HG02759 (cell line): Measurements from ENCODE around the gene CLEC5A.
A peak's percentile ranks its signal among the peaks of the same experiment; 100 is the strongest.
"Not testable (repeated sequence)": the region's sequence is repeated elsewhere in the genome, so short reads cannot be mapped to it uniquely, and the experiment has no call there.

Experiments
- ATAC-seq: cut with Tn5 transposase; IDR thresholded peaks from one replicate; pipeline ENCODE4 v1.9.1; 2021; ENCODE audit warnings: mild to moderate bottlenecking, moderate library complexity; ENCODE audit not compliant: unreplicated experiment

CLEC5A gene

DNA sequence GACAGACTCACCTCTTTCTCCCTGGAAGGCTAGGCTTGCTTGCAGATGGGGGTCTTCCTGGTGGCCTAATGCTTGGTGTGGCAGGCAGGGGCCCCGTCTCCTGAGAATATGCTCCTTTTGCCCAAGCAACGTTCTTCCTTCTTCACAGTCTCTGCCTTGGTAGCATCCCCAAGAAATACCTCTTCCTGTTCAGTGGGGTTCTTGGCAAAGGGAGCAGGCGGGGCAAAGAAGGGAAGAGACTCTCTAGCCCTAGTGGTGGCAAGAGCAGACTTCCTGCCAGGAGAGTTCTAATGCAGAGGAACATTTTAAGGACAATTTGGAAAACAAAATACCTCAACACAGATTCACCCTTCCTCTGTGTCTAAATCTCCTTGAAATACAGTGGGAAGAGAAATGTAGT is at the start of gene CLEC5A:
Gene CLEC5A, minus strand, starts transcription at position 179 of the 400 bp plus-strand sequence. CDS start 682 bp downstream, outside the sequence.
- ATAC-seq: no peak

DNA sequence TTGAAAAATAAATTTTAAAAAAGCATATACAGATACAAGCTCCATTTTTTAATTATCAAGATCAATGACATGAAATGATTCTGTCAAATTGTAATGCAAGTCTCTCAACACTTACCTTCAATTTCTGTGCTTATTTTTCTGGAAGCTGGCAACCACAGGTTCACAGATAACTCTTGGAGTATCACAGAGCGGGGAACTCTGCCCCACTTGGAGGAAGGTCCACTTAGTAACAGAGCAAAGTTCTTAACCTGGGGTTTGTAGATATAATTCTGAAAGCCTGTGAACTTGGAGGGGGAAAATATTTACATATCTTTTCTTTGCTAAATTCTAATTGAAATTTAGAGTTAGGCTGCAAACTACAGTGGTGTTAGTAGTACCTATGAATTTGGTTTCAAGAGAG is 46.6 kb upstream of the CLEC5A start:
- ATAC-seq: no peak

DNA sequence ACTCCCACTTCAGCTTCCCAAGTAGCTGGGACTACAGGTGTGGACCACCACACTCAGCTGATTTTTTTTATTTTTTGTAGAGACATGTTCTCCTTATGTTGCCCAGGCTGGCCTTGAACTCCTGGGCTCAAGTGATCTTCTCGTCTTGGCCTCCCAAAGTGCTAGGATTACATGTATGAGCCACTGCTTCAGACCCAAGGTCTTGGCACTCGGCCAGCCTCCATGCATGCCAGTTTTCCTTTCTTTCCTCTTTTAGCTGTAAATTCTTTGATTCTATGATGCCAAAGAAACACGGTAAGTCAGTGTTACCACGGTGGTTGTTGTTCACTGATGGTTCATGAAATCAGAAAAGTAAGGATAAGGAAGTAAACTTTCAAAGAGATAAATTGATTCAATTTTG is 45.9 kb upstream of the CLEC5A start:
- ATAC-seq: no peak

DNA sequence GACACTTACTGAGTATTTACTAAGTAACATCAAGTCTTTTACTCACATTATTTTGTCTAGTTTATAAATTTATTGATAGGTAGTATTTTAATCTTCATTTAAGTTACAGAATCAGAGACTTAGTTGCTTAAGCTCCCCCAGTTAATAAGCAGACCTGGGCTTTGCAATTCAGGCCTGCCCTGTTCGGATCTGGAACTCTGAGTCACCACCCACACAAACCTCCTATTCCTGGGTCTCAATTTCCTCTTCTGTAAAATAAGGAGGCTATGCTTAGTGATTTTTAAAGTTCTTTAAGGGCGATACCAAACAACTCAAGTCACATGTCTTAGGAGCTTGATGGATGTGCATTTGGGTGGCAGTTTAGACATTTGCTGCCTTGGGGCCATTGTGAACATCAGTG is 45.4 kb upstream of the CLEC5A start:
- no peak for ATAC-seq

DNA sequence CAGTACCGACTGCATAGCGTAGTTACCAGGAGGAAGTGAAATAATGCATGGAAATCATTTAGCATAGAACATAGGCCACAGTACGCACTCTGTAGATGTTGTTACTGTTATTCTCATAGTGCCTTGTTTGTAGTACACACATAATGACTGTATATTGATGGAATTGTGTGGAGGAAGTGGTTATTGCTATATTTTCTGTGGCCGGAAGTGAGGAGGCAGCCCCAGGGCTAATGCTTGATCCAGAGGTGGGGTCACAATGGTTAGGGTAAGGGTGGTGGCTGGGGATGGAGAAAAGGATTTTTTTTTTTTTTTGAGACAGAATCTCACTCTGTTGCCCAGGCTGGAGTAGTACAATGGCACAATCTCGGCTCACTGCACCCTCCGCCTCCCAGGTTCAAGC is 44.4 kb upstream of the CLEC5A start:
- no peak for ATAC-seq

DNA sequence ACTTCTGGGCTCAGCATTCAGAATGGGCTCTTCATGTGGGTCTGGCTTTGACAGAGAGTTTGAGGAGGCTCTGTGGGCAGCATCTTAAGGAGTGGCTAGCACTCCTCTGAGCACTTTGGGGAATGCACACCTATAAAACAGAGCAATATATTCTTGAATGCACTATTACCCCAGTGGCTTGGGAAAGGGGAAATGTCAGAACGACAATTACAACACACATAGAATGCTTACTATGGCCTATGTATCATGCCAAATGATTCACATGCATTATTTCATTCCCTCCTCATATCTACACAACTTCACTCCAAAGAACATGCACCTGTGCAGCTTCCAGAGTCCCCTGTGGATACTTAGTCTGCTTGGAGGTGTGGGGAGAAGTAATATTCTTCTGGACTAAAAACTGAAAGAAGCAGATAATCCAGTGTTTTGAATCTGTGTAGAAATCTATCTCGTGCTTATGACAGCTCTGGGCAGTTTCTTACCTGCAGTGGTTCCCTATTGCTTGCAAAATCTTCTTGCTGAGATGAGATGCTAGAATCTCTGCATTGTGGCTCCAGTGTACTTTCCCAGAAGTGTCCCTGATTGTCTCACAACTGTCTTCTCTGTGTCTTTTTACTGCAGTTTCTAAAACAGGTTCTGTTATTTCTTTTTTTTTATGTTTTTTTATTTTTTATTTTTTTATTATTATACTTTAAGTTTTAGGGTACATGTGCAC is 43.4 kb upstream of the CLEC5A start:
- ATAC-seq: no peak

DNA sequence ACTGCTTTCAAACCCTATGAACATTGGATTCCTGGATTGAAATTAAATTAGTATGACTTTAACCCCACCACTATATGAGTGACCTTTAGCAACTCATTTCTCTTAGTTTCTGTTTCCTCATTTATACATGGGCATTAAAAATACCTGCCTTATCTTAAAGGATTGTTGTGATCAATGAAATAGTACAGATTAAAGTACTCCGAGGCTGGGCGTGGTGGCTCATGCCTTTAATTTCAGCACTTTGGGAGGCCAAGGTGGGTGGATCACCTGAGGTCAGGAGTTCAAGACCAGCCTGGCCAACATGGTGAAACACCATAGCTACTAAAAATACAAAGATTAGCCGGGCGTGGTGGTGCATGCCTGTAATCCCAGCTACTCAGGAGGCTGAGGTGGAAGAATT is 41.0 kb upstream of the CLEC5A start:
- ATAC-seq: not testable (repeated sequence)

DNA sequence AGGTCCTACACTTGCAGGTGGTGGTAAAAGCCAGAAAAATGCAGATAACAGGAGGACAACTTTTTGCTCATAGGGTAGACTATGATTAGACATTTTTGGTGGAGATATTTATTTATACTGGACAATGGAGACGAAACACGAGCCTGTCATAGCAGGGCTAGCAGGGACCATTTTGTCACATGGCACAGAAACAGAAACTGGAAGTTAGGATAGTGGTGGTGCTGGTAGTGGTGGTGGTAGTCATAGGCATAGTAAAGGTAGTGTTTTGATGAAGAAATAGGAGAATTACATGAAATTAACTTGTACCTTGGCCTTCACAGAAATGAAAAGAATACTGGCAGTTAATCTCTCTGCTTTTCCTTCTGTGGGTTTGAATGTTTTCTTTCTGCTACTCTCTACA is 40.1 kb upstream of the CLEC5A start:
- ATAC-seq: no peak

DNA sequence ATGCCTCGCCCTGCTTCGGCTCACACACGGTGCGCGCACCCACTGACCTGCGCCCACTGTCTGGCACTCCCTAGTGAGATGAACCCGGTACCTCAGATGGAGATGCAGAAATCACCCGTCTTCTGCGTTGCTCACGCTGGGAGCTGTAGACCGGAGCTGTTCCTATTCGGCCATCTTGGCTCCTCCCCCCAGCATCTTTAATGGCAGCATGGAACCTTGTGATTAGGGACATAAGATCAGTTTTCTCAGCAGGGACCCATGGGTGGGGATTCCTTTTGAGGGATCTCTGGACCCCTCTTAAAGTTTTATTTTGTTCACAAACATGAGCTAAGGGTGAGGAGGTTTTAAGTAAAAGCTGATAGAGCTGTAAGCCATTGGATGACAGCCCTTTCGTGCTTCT is 39.2 kb upstream of the CLEC5A start:
- not testable (repeated sequence) for ATAC-seq

DNA sequence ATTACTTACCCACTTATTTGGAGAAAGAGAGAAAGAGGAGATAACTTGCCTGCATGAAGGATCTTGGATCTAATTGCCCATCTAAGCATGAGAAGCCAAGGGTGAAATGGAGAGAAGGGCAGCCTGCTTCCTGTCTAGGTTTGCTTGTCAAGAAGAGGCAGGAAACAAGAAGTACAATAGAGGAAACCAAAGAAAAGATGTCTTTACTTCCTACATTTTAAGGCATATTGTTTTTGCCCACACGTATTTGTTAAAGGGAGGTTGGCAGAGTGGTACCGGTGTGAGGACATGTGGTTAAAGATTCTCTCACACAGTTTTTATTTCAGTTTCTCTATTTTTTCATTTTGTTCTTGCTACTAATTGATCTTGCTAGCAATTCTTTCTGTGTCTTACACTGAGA is 32.8 kb upstream of the CLEC5A start:
- no peak for ATAC-seq

DNA sequence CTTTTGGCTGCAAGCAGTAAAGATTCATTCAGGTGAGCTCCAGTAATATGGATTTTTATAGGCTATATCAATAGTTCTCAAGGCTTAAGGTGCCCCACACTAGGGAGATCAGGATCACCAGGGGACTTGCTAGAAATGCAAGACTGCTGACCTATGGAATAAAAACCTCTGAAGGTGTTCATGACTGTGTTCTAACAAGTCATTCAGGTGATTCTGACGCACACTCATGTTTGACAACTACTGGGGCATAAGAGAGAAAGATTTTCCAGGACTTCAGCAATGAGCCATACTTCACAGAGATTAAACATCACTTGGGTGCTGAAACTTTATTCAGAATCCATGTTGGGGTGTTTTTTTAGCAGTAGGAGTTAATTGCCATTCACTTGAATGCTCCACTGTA is 31.6 kb upstream of the CLEC5A start:
- ATAC-seq: no peak

DNA sequence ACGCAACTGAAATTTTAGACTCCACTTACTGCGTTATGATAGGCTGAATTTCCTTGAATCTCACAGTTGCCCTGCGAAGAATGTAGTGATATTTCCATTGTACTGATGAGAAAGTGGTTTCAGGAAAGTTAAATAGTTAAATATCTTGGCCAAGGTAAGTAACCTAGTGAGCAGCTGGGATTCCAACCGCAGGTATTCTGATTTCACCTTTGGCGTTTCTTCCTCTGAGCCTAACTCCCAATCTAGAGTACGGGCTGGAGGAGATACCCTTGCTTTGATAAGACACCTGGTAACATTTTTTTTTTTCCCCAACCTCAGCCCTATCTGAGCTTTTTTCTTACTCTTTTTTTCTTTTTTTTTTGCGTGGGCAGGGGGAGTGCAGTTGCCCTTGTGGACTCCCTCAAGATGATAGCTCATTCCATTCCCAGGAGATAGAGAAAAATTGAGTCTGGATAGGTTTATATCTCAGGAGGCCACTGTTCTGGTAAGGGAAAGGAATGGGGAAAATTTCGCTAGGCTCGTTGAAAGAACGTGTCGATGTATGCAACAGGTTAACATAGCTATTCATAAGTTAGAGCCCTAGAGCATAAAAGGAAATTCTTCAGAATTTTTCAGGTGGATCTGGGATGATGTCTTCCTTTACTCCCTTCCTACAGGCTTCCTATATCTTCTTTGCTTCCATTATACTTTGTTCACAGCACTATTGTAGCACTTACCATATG is 29.9 kb upstream of the CLEC5A start:
- ATAC-seq: no peak

DNA sequence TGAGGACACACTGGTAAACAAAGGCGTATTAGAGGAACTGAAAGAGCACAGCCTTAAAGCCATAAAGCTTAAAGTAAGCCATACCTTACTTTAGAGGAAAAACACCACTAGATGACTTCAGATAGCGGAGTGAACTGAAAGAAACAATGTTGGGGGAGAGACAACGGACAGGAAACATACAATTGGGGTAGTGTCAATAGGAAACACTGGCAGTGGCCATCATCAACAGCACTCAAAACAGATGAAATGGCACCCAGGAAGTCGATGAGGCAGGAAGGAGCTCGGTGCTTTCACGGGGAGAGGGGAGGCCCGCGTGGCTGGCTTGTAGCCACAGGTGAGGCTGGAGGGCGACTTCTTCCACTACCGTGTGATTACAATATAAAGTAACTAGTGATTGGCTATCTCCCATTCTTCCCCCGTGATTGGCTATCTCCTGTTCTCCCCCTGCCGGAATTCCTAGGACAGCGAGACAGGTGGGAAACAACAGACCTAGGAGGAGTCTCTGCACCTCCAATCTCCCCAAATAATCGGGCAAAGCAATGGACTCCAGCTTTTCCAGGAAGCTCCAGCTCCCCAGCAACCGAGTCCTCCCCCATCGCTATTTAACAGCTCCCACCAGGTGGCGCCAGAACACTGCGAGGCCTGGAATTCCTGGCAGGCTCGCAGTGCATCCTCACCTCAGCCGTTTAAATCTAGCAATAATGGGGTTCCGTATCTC is 29.2 kb upstream of the CLEC5A start:
- peak; percentile 81 for ATAC-seq

DNA sequence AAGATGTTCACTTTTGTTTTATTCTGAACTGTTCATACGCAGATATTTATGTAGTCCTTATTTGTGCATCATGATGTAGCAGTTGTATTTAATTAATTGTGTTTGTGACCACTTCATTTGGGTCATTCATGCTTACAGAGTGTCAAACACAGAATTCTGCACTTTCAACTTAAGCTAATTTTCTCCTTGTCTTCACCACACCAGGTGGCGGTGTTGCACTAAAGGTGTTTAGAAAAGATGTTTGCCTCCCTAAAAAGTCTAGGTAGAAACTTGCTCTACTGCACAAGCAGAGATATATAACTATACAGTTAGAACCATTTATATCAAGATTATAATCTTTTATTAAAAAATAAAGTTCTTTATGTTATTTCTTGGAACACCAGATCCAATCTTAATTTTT is 28.1 kb upstream of the CLEC5A start:
- ATAC-seq: no peak

DNA sequence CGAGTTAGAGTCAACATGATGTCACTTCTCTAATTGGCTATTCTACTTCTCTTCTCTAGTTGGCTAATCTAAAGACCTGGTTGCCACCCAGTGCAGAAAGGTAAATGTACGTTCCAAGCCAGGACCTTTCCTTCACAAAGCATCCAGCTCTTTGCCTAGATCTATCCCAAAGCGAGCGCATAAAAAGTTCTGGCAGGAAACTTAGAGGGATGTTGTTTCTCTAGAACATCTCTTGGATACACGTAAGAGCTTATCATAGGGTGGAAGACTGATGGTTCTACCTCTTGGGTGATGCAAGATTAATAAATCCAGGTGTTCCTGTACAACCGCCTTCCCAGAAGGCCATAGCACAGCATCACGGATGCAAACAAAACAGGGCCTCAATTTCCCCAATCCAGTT is 26.9 kb upstream of the CLEC5A start, which contains the start of gene TAS2R38:
Gene TAS2R38, minus strand, starts transcription at position 101 of the 400 bp plus-strand sequence. Its CDS starts 84 bp downstream, at position 17.
- ATAC-seq: no peak

DNA sequence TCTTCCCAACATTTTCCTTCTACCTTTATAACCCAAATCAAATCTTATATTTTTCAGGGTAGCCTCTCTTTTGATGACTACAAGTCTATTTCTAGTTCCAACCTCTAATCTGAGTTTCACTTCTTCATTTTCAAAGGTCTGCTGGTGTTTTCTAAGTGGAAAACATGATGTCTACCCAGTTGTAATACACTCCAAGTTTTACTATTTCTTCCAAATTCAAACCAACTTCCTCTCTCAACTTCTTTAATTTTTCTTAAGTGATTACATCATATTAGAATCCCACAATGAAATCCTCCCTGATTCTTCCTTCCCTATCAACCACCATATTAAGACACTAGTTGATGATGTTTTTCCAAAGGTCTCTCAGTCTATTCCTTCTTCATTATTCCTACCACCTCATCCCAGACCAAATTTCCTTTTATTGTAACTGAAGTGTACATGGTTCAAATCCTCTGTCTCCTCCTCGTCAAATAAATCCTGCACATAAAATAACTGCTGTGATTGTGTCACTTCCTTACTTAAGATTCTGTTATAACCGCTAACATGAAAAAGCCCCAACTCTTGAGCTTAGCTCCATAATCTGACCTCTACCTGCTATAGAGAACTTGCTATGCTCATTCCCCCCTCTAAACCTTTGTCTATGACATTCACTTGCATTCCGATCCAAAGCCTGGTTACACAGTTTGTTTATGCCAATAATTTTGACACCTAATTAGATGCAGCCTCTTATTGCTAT is 14.1 kb upstream of the CLEC5A start:
- peak; percentile 71 for ATAC-seq

DNA sequence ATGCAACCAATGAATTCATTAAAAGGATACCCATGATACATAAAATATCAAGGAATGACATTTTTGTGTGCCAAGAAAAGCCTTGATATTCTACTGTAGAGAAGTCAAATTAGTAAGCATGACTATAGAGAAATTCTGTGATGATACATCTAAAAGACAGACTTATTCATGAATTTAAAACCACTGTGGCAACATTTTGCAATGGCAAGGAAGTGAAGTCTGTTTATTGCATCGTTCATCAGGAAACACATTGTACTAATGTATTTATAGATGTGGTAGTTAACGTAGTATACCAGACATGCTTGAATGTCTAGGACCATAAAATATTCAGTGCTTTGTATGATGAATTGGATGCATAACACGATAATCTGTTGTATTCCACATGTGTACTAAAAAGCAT is 9.3 kb upstream of the CLEC5A start:
- ATAC-seq: no peak

DNA sequence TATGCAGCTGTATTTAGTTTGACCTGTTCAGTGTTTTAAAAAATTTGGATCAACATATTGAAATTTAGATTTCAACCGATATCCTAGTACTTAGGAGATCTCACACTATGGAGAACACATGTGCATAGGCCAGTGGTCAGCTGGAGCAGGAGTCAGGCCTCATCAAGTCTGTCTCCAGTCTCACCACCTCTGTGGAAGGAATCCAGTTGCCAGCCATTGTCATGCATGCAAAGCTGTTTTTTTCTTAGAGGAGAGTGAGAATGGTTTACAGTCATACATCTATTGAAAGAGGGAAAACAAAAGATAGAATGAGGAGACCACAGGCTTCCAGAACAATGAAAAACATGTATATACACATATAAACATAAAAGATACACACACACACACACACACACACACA is 7.6 kb upstream of the CLEC5A start:
- ATAC-seq: no peak

DNA sequence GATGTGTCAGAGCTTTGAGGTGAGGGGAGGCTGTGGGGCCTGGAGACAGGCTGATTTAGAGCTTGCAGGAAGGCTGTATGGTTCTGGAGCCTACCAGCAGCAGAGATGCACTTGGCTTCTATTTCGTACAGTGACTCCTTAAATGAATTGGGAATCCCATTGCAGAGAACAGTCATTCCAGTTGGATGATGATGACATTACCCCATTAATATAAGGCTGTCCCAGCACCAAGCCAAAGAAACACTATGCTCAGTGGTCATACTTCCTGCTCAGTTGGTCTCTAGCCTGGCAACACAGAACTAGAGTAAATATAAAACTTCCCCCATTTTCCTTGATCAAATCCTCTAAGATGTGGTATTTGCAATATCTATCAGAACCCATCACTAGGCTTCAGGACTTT is 5.7 kb upstream of the CLEC5A start:
- ATAC-seq: no peak

DNA sequence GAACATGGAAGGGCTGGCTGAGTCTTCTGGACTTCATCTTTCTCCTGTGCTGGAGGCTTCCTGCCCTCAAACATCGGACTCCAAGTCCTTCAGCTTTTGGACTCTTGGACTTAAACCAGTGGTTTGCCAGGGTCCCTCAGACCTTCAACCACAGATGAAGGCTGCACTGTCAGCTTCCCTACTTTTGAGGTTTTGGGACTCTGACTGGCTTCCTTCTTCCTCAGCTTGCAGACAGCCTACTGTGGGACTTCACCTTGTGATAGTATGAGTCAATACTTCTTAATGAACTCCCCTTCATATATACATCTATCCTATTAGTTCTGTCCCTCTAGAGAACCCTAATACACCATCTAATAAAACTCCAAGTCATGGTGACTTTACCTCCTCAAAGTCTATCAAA is 4.0 kb upstream of the CLEC5A start:
- ATAC-seq: no peak

DNA sequence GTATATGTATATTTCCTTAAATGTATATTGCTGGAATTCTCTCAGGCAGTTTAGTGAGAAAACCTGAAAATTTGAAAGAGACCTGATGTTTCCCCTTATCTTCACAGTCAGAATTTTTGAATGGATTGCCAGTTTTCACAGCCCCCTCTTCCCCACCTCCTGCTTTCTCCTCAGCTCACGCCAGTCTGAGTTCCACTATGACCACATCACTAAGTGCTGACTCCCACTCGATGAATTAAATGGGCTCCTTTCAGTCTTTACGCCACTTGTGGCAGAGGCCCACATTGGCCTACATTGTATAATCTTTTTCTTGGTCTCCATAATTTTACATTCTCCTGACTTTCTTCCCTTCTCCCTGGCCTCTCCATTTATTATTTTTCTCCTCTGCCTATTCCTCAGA is 3.1 kb upstream of the CLEC5A start:
- no peak for ATAC-seq
